SIG-M5 (cell line): Measurements from ENCODE around the gene COMMD2.
A peak's percentile ranks its signal among the peaks of the same experiment; 100 is the strongest.

Experiments
- DNase-seq: peaks from one replicate; lab custom pipeline; 2025; lab: John Stamatoyannopoulos, UW

The COMMD2 gene

DNA sequence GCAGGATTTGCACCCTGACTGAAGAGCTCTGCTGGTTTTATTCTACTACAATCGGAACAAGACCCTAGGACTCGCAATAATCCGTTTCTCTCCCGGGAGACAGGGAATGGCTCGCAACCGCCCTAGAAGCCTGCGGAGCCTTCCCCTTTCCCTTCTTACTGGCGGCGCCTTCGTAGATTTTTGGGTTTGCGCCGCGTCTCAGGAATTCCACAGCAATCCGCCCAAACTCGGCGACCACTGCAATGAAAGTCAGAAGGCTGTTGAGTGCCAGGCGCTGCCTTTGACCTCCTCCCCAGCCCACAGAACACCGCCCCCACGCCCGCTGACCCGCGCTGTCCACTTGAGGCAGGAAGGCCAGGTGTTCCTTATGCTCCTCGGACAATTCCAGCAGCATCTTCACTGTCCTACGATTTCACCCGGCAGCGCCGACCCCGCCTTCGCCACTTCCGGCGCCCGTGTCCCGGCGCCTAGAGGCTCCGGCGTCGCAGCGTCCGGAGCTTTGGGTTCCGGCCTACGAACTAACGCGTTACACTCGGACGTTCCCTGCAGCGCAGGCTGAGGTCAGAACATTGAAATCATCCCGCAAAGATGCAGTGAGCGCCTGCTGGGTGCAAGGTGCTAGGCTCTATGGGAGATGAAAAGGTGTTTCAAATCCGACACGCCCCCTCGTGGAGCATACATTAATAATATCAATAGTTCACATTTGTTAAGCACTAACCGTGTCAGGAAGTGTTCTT, at the start of gene COMMD2:
COMMD2 (minus strand) TSS at position 439 of the 737 bp plus-strand sequence; CDS start at position 394, 45 bp downstream.
- no peak for DNase-seq

DNA sequence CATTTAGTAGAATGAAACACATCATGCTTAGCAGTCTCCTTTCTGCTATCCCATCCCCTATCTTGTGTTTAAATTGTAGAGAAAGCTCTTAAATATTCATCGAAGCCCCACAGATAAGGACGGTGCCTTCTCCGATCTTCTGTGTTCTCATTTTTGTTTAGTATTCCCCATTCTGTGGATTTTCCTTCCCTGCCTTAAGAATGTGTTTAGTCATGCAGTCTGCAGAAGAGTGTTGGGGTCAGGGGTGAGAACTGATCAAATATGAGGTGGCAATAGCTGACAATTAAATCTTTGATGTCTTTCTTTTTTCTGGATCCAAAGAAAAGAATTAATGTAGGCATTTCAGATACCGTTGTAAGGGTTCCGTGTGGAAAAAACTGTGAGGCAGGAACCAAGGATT, 49.4 kb upstream of the COMMD2 start:
- no peak for DNase-seq

DNA sequence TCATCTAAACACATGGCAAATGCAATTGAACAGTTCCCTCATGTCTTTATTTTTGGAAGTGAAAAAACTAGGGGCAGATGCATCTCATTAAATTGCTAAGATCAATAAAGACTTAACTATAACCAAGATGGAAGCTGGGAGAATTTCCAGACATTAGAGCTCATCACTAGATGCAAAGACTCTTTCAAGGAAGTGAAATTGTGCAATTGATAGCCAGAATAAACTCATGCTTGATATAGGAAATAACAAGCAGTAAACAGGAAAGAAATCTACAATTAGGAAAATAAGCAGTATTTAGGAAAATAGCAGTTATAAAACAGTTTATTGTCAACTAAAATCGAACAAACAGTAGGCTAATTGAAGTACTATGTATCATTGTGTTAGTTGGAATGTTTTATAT, 48.9 kb upstream of the COMMD2 start:
- DNase-seq = no peak

DNA sequence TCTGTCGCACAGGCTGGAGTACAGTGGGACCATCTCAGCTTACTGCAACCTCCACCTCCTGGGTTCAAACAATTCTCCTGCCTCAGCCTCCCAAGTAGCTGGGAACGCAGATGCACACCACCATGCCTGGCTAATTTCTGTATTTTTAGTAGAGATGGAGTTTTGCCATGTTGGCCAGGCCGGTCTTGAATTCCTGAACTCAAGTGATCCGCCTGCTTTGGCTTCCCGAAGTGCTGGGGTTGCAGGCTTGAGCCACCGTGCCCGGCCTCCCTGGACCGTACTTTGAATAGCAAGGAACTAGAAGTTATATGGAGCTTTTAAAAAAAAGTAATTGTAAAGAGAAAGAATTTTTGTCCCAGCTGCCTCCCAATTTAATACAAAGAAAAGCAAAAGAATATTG, 48.4 kb upstream of the COMMD2 start:
- no peak for DNase-seq

DNA sequence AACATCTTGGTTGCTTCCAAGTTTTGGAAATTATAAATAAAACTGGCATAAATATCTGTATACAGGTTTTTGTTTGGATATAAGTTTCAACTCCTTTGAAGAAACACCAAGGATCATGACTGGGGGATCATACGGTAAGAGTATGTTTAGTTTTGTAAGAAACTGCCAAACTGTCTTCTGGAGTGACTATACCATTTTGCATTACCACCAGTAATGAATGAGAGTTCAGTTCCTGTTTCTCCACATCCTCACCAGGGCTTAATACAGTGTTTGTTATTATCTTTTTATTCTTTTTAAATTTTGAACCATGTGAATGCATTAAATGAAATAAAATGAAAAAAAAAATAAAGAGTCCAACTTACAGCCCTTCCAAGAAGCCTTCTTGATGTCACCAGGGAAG, 43.7 kb upstream of the COMMD2 start:
- no peak for DNase-seq

DNA sequence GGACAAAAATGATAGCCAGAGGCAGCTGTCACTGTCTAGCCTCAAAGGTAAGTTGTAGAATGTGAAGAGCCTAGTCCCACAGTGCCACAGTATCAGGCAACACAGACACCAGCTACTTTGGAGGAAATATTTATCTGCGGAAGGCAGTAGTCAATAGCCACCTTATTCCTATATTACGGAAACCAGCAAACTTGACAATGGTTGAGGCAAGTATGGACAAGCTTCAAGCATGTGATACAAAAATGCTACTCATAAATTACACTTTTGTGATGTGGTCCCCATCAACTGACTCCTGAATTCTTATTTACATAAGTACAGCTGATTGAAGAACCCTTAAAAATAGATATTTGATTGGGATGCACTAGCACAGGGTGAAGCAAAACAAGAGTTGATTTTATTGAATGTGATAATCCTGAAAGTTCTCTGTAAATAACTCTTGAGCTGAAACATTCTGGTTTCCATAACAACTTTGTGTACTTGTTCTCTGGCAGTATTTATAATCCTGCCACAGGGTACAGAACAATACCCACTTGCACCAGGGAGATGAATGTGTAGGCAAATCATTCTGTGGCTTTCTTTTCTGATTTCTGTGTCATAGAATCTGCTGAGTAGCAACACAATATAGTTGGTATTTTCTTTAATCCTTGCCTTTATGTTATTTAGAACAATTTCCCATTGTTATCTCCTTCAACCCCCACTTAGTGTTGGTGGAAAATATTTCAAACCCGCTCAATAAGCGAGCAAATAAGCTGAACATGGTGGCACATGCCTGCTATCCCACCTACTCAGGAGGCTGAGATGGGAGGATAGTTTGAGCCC, 40.4 kb upstream of the COMMD2 start, which contains the start of gene ANKUB1:
ANKUB1 (minus strand) TSS at position 103 of the 819 bp plus-strand sequence. CDS start 188 bp downstream, outside the sequence.
- DNase-seq = no peak

DNA sequence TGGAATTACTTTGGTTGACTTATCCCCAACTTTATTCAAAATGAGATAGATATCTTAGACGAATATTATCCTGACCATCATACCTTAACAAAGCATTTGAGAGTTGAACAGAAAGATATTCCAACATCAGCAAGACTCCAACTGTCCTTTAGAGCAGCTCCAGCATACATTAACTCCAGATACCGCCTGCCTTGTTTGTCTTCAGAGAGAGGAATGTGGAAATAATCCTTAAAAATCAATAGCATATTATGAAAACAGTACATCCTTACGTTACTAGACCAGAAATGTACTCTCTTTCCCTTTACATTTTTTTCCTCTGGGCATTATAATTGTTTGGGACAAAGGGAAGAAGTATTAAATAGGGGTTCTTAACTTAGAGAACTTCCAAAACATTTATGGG, 38.4 kb upstream of the COMMD2 start:
- no peak for DNase-seq

DNA sequence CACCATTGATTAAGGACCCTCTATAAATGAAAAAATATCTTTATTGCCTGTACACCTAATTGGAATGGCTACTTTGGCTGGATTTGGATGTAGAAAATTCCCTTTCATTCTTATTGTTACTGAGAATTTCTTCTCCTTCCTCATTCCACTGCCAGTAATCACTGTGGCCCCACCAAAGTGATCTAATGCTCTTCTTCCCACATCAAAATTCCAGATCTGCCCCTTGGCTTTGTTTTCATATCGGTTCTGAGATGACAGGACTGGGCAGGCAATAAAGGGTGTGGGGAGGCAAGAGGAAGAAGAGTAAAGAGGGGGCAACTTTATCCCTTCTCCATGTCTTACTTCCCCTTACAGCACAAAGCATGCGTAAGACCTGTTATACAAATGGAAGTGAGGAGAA, 38.0 kb upstream of the COMMD2 start:
- DNase-seq = no peak

DNA sequence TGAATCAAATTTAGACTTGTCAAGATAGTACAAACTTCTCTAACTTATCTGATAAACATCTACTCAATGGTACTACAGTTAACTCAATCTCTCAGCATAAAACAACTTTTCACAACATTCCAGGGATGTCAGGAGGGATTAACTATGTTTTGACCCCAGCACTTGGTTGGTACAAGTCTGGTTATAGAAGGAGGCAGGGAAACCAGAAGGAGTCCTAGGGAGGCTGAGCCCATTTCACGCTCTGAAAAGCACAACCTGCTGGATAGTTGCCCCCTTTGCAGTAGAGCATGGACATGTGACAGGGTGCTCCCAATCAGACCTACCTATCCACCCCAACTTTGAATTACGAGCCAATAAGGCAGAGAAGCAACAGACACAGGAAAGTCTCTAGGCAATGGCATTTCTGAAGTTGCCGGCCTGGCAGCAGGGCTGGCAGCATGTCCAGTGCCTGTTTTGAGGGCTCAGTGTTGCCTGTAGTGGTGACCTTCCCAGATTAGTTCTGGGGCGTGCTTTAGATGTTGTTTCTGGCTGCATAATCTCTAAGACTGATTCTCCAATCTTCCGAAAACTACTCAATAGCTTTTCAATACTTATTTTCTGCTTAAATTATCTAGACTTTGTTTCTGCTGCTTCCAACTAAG, 31.9 kb upstream of the COMMD2 start:
- no peak for DNase-seq

DNA sequence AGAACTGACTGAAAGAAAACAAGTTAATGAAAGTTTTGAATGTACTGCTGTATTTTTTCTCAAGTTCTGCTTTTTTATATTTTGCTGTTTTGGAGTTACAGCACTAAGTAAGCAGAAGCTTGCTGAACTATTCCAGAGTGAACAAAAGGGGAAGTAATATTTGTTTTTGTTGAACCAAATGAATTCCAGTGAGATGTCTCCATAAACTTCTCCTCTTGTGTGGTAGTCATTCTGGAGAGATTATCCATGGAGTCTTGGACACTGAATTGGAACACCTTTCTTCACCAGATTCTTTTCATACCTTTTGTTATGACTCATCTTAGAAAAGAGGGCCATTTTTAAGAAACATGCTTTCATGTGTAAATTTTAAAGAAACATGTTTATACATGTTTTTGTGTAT, 31.3 kb upstream of the COMMD2 start:
- DNase-seq = peak; percentile 39

DNA sequence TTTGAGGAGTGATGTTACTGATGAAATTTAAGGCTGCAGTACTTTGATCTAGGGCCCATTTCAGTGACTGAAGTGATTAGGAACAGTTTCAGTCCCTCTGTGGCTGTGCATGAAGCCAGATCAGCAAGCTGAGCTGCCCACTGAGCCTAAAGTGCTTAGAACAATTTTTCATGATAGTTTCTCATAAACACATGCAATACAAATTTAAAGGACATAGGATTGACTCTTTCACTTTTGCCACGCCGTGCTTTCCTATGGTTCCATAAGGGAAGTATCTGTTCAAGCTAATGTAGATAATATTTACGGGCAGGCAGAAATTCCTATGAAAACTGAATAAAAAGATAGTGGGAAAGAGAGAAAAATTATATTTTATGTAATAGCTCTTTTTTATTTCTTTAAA, 29.5 kb upstream of the COMMD2 start:
- no peak for DNase-seq

DNA sequence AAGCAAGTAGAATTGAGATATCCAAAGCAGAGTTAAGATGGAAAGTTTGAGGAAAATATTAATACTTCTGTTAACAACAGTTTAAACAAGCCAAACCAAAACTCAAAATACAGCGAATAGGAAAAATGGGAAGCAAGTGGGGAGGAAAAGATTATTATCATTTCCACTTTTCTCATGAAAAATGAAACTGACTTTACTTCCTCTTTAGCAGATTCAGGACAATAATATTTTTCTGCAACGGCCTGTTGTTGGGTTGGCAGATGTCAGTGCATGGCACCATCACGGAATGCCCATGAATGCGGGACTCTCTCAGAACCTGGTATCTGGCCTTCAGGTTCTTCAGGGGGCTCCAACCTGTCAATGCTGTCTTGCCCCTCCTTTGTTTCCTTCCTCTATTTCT, 28.9 kb upstream of the COMMD2 start:
- DNase-seq = no peak

DNA sequence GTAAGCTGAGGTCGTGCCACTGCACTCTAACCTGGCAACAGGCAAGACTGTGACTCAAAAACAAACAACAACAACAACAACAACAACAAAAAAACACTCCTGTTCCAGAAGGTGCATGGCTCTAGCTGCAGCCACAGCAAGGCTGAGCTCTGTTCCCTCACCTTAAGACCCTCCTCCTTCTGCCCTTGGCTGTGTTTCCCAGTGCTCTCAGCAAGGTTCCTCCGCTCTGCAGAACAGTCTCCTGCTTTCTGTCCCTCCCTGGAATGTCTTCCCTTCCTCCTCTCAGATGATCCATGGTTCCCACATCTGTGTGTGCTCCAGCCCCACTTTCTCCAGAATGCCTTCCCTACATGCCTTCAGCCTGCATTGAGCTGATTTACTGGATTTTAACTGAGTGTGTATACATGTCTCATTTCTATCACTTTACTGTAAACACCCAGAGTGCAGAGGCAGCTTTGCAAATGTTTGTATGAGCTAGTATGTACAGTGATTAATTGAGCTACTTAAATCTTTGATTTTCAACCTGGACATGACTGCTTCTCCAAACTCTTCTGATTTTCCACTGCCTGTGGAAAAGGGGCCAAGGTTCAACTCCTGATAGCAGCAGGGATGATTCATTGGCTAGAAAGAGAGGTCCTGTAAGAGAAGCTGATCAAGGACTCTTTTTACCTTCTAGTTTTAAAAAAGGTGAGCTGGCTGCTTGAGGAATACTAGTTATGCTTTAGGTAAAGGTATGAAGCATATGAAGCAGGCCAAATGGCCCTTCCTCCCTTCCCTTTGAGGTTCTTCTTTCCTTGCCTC, 25.3 kb upstream of the COMMD2 start:
- DNase-seq = no peak

DNA sequence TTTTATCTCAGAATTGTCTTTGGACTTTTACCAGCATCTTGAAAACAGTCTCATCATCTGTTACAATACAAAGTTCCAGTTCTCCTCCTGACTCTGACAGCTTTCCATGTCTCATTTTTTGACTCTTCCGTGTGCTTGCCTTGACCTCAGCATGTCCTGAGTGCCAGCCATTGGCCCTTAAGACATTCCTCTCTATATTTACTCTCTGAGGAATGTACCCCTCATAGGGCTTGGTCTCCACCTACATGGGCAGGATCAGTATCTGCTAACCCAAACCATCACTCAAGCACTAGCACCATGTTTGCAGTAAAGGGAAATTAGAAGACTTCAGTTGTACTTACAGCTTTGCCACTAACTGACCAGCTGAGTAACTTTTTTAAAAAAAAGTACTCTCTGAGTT, 23.9 kb upstream of the COMMD2 start:
- no peak for DNase-seq

DNA sequence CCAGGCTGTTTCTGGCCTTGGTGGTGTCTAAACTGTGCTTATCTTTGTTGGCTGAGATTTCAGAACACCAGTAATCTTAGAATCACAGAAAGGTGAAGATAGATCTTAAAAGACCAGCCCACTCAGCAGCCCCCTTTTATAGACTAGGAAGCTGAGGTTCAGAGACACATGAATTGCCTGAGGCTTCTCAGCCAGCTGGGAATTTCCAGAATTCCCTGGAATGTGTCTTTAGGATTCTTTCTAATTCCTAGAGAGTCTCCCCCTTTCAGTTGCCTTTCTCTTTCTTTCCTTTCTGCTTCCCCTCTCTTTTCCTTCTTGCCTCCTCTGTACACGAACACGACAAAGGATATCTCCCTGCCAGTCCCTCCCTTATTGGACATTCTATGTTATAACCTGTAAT, 20.6 kb upstream of the COMMD2 start:
- DNase-seq = no peak

DNA sequence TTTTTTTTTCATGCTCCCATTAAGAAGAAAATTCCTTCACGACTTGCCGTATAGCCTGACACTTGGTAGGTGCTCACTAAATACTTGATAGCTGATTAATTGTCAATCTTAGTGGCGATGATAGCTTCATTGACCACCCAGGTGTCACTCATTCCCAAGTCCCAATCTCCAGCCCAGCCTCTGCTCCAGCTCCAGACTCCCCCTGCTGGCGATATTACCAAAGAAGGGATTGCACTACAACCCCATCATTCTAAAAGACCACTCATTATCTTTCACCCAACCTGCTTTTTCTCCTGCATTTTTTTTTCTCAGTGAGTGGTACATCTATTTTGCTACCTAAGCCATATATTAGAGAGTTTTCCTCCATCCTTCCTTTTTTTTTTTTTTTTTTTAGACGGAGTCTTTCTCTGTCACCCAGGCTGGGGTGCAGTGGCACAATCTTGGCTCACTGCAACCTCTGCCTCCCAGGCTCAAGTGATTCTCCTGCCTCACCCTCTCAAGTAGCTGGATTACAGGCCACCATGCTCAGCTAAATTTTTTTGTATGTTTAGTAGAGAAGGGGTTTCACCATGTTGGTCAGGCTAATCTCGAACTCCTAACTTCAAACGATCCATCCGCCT, 19.5 kb upstream of the COMMD2 start:
- DNase-seq = no peak

DNA sequence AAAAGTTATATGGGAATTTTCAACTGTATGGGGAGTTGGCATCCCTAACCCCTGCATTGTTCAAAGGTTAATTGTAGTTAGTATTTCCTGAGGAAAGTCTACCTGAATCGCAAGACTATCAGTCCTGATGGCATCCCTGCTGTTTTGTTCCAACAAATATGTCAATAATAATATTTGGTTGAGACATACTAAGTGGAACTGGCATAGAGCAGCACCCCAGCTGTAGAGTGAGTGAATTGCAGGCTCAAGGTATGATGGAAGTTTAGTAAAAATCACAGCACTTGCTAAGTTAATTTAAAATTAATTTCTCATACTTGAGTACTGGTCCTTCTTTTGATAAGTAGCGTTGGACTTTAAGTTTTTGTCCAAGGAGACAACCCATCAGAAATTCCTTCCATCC, 18.0 kb upstream of the COMMD2 start:
- no peak for DNase-seq

DNA sequence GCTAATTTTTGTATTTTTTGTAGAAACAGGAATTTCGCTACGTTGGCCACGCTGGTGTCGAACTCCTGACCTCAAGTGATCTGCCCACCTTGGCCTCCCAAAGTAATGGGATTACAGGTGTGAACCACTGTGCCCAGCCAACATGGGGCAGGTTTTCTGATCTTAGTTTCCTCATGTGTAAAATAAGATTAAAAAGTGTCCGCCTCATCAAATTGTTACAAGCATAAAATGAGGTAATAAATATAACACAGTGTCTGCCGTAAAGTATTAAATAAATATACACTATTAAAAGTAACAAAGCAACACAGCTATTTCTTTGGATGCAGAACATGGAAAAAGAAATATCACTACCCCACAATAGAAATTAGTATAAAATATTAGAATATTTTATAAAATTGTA, 16.4 kb upstream of the COMMD2 start:
- DNase-seq = no peak

DNA sequence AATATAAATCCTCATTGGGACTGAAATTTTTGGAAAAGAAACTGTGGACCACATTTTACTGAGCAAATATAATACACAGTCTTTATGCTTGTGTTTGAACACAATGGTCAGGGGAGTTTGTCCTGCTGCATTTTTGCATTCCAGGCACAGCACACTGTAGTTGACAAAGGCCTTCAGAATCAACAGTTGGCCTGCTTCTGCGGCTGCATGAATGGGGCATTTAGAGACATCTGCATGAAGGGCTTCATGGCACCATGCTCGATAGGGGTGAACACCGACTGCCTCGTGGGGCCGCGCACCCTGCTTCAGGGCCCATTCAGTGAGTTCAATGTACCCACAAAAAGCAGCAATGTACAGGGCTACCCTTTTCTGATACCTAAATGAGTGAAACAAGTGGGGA, 15.4 kb upstream of the COMMD2 start:
- no peak for DNase-seq

DNA sequence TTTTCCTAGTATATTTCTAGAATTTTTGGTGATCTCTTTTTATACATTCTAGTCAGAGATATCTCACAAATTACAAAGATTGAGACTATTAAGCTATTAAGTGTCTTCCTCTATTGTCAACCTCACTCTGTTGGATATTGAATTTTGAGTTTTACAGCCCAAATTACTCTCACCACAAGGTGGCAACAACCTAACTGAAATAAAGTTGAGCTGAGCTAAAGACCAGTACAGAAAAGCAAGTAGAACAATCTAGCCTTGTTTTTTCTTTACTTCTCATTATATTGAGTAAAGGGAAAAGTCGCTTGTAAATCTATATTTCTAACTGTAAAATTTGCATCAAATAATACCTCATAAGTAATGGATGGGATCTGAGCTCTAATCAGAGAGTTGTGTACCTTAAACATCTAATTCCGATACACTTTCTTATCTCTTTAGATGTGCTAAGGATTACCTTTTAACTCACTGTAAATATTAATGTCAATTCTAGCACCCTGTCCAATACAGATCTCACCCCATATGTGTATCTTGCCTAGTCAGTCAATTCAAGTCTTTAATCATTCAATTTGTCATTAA, 13.6 kb upstream of the COMMD2 start:
- no peak for DNase-seq

DNA sequence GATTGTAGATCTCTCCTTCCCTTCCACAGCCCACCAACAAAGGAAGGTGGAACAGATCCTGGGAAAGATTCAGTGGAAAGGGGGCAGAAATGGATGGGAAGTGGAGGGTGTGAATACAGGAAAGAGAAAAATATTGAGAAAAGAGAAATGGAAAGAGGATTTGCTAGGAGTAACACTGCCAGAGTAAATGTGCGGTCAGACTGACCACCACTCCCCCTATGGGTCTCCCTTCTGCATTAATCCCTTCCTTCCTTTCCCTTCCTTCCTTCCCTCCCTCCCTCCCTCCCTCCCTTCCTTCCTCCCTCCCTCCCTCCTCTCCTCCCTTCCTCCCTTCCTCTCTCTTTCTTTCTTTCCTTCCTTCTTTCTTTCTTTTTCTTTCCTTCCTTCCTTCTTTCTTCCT, 12.0 kb upstream of the COMMD2 start:
- no peak for DNase-seq
